Large intestine (tissue), 3 donors: ENCODE measurements around the gene MSH5. TPM values are rescaled to one million over a fixed set of nuclear protein-coding genes. Genes with fewer than 3 reads are reported as not detected.
A peak's percentile ranks its signal among the peaks of the same experiment; 100 is the strongest.

Experiments
- DNase-seq, 2 donors: peaks; one replicate each; pipeline versions ENCODE4 v3.0.0 to v3.0.0-alpha.2; 2013
- H3K27ac ChIP-seq: one replicate; pipeline ENCODE4 v1.5.1; 2013; ENCODE audit warnings: low read length
- H3K27me3 ChIP-seq: 2 replicates; pipeline ENCODE4 v1.6.1; 2013; ENCODE audit warnings: low read length; ENCODE audit not compliant: control insufficient read depth, insufficient read depth
- H3K36me3 ChIP-seq: 2 replicates; pipeline ENCODE4 v1.6.1; 2013; ENCODE audit warnings: low read length; ENCODE audit not compliant: control insufficient read depth, insufficient read depth
- H3K4me1 ChIP-seq: one replicate; pipeline ENCODE4 v1.6.1; 2013; ENCODE audit warnings: low read length; ENCODE audit not compliant: control insufficient read depth, insufficient read depth
- H3K4me3 ChIP-seq: one replicate; pipeline ENCODE4 v1.5.1; 2013; ENCODE audit warnings: low read length
- H3K9me3 ChIP-seq: one replicate; pipeline ENCODE4 v1.6.1; 2013; ENCODE audit warnings: mild to moderate bottlenecking, low read depth, low read length, moderate library complexity; ENCODE audit not compliant: control insufficient read depth
- WGBS: methylation state at CpG from one replicate; pipeline ENCODE4 v1.1.5; 2013; ENCODE audit warnings: low lambda C conversion rate; ENCODE audit not compliant: insufficient coverage; 5-methylcytosine and 5-hydroxymethylcytosine counted together
- polyA plus RNA-seq: library from polyadenylated mRNA; unstranded; fragments of 120-200 nt; gene quantifications from one replicate; pipeline ENCODE4 v1.2.1, GENCODE V29; 2013

The MSH5 gene
- polyA plus RNA-seq, 1 donor = 51.0 TPM

GRCh38 chr6:31737991-31738979 lies 1.5 kb upstream of the MSH5 start:
- Histone ChIP-seq H3K4me3 (peak overlapping the region; percentile 12), H3K4me1 (peaks cover 35% of the 10 kb centered on the region), H3K9me3 (no peaks in the 10 kb centered on the region), H3K36me3 (peaks cover 16% of the 10 kb centered on the region), H3K27ac (peak overlapping the region; percentile 96), H3K27me3 (no peaks in the 10 kb centered on the region)
- DNase-seq = peak; percentile 96 to 99
- no CpG with 5 or more reads among the region's 6 CpGs for WGBS

- peak in 1 of 2 donors; percentile 37 for DNase-seq
- Histone ChIP-seq H3K27me3 (no peaks in the 10 kb centered on the region), H3K27ac (peak overlapping the region; percentile 96), H3K4me1 (peaks cover 25% of the 10 kb centered on the region), H3K36me3 (peaks cover 4% of the 10 kb centered on the region), H3K4me3 (peak overlapping the region; percentile 59), H3K9me3 (no peaks in the 10 kb centered on the region)
- WGBS = no CpG with 5 or more reads among the region's 29 CpGs
Measured at GRCh38 chr6:31740397-31741223, 805 bp downstream of the MSH5 start.

GRCh38 chr6:31741815-31742214 lies 2.0 kb downstream of the MSH5 start:
- peaks cover 22% of the 10 kb centered on the region for H3K4me1 ChIP-seq
- no peak for DNase-seq
- no peaks in the 10 kb centered on the region for H3K27me3 ChIP-seq
- H3K27ac ChIP-seq = no peak overlapping the region
- 57% methylated on average over 1 of the region's 2 CpGs for WGBS
- peaks cover 4% of the 10 kb centered on the region for H3K36me3 ChIP-seq
- no peaks in the 10 kb centered on the region for H3K9me3 ChIP-seq
- H3K4me3 ChIP-seq = no peak overlapping the region

GRCh38 chr6:31742894-31743293 lies 3.1 kb downstream of the MSH5 start:
- no peak overlapping the region for H3K4me3 ChIP-seq
- no peak for DNase-seq
- peaks cover 20% of the 10 kb centered on the region for H3K4me1 ChIP-seq
- H3K9me3 ChIP-seq = no peaks in the 10 kb centered on the region
- H3K36me3 ChIP-seq = peaks cover 9% of the 10 kb centered on the region
- H3K27me3 ChIP-seq = no peaks in the 10 kb centered on the region
- WGBS = no CpG with 5 or more reads among the region's 3 CpGs
- H3K27ac ChIP-seq = no peak overlapping the region

GRCh38 chr6:31744422-31744821 lies 4.6 kb downstream of the MSH5 start:
- Histone ChIP-seq H3K27me3 (no peaks in the 10 kb centered on the region), H3K9me3 (no peaks in the 10 kb centered on the region), H3K4me1 (peaks cover 7% of the 10 kb centered on the region), H3K4me3 (no peak overlapping the region), H3K36me3 (peaks cover 10% of the 10 kb centered on the region), H3K27ac (no peak overlapping the region)
- DNase-seq = no peak
- WGBS = 60% methylated on average over 1 of the region's 1 CpG

- Histone ChIP-seq H3K27me3 (no peaks in the 10 kb centered on the region), H3K36me3 (peaks cover 8% of the 10 kb centered on the region), H3K27ac (no peak overlapping the region), H3K9me3 (no peaks in the 10 kb centered on the region), H3K4me3 (no peak overlapping the region), H3K4me1 (no peaks in the 10 kb centered on the region)
- no CpG with 5 or more reads among the region's 8 CpGs for WGBS
- DNase-seq = no peak
Measured at GRCh38 chr6:31749301-31750036, 9.7 kb downstream of the MSH5 start.

GRCh38 chr6:31750411-31751022 lies 10.7 kb downstream of the MSH5 start:
- Histone ChIP-seq H3K9me3 (no peaks in the 10 kb centered on the region), H3K27ac (no peak overlapping the region), H3K36me3 (peaks cover 8% of the 10 kb centered on the region), H3K4me1 (no peaks in the 10 kb centered on the region), H3K4me3 (no peak overlapping the region), H3K27me3 (no peaks in the 10 kb centered on the region)
- 72% methylated on average over 2 of the region's 7 CpGs for WGBS
- DNase-seq = no peak

- no peak overlapping the region for H3K27ac ChIP-seq
- WGBS = no CpG with 5 or more reads among the region's 8 CpGs
- no peaks in the 10 kb centered on the region for H3K27me3 ChIP-seq
- H3K9me3 ChIP-seq = no peaks in the 10 kb centered on the region
- peaks cover 3% of the 10 kb centered on the region for H3K36me3 ChIP-seq
- H3K4me3 ChIP-seq = no peak overlapping the region
- no peak for DNase-seq
- H3K4me1 ChIP-seq = no peaks in the 10 kb centered on the region
Measured at GRCh38 chr6:31752739-31753319, 13.0 kb downstream of the MSH5 start.

- H3K27me3 ChIP-seq = no peaks in the 10 kb centered on the region
- H3K4me1 ChIP-seq = peaks cover 19% of the 10 kb centered on the region
- H3K9me3 ChIP-seq = no peaks in the 10 kb centered on the region
- WGBS = no CpG with 5 or more reads among the region's 2 CpGs
- H3K36me3 ChIP-seq = peaks cover 32% of the 10 kb centered on the region
- no peak for DNase-seq
- no peak overlapping the region for H3K27ac ChIP-seq
- H3K4me3 ChIP-seq = no peak overlapping the region
Measured at GRCh38 chr6:31758281-31758680, 18.5 kb downstream of the MSH5 start.
